Astrocyte (in vitro differentiated cells and primary cell): Measurements from ENCODE around the gene DDX60. TPM values are rescaled to one million over a fixed set of nuclear protein-coding genes. Genes with fewer than 3 reads are reported as not detected.

Experiments used
- DNase-seq: peaks from one replicate; pipeline ENCODE4 v3.0.0-alpha.2; 2010; ENCODE audit warnings: low read depth
- FAIRE-seq: peaks from 2 replicates; lab custom pipeline; 2011; peaks lifted over from hg19 to GRCh38; lab: Jason Lieb, UNC
- H2AFZ ChIP-seq: 2 replicates; pipeline ENCODE4 v1.6.0; 2012; ENCODE audit warnings: low read depth, low read length, inconsistent platforms
- H3K27ac ChIP-seq: 2 replicates; pipeline ENCODE4 v1.5.1; 2011; ENCODE audit warnings: low read depth, low read length, inconsistent platforms
- H3K27me3 ChIP-seq: 2 replicates; pipeline ENCODE4 v1.6.0; 2011; ENCODE audit warnings: low read length, inconsistent platforms; ENCODE audit not compliant: insufficient read depth
- H3K36me3 ChIP-seq: 2 replicates; pipeline ENCODE4 v1.5.1; 2011; ENCODE audit warnings: low read length, inconsistent platforms; ENCODE audit not compliant: insufficient read depth
- H3K4me1 ChIP-seq: 2 replicates; pipeline ENCODE4 v1.5.1; 2011; ENCODE audit warnings: low read length, inconsistent platforms; ENCODE audit not compliant: insufficient read depth
- H3K4me2 ChIP-seq: 2 replicates; pipeline ENCODE4 v1.6.0; 2012; ENCODE audit warnings: low read length, inconsistent platforms
- H3K4me3 ChIP-seq: 2 replicates; pipeline ENCODE4 v1.5.1; 2011; ENCODE audit warnings: low read depth, mild to moderate bottlenecking, low read length, inconsistent platforms; ENCODE audit not compliant: insufficient read depth
- H3K79me2 ChIP-seq: 2 replicates; pipeline ENCODE4 v1.6.0; 2012; ENCODE audit warnings: mild to moderate bottlenecking, low read length, inconsistent platforms; ENCODE audit not compliant: insufficient read depth
- H3K9ac ChIP-seq: 2 replicates; pipeline ENCODE4 v1.6.0; 2012; ENCODE audit warnings: mild to moderate bottlenecking, low read length, inconsistent platforms
- H3K9me3 ChIP-seq: 2 replicates; pipeline ENCODE4 v1.5.1; 2012; ENCODE audit warnings: low read depth, mild to moderate bottlenecking, low read length, inconsistent platforms; ENCODE audit not compliant: insufficient read depth
- H4K20me1 ChIP-seq: 2 replicates; pipeline ENCODE4 v1.6.0; 2012; ENCODE audit warnings: low read length, inconsistent platforms; ENCODE audit not compliant: insufficient read depth
- H3K27ac Mint-ChIP-seq: one replicate; pipeline ENCODE4 v1.8.0; 2021; ENCODE audit warnings: mild to moderate bottlenecking, mixed read lengths; ENCODE audit not compliant: unreplicated experiment
- H3K27me3 Mint-ChIP-seq: one replicate; pipeline ENCODE4 v1.8.0; 2021; ENCODE audit warnings: low read depth, mixed read lengths; ENCODE audit not compliant: unreplicated experiment
- H3K36me3 Mint-ChIP-seq: one replicate; pipeline ENCODE4 v1.8.0; 2021; ENCODE audit warnings: low read depth, mixed read lengths; ENCODE audit not compliant: unreplicated experiment
- H3K4me1 Mint-ChIP-seq: one replicate; pipeline ENCODE4 v1.8.0; 2021; ENCODE audit warnings: low read depth, mixed read lengths; ENCODE audit not compliant: unreplicated experiment
- H3K4me3 Mint-ChIP-seq: one replicate; pipeline ENCODE4 v1.8.0; 2021; ENCODE audit warnings: mild to moderate bottlenecking, moderate library complexity, mixed read lengths; ENCODE audit not compliant: unreplicated experiment
- H3K9me3 Mint-ChIP-seq: one replicate; pipeline ENCODE4 v1.8.0; 2021; ENCODE audit warnings: mild to moderate bottlenecking, mixed read lengths; ENCODE audit not compliant: unreplicated experiment
- EZH2 ChIP-seq: IDR thresholded peaks from 2 replicates; pipeline ENCODE4 v1.6.1; 2012; ENCODE audit warnings: mild to moderate bottlenecking, low read length, inconsistent platforms; ENCODE audit not compliant: insufficient read depth
- total RNA-seq: library from RNA; stranded (reverse); gene quantifications from 2 replicates; pipeline ENCODE4 v1.2.1, GENCODE V29; 2021
- TF ChIP-seq, protein P1 (sequence below): IDR thresholded peaks from 2 replicates; pipeline ENCODE4 v1.5.1; 2011; ENCODE audit warnings: low read depth, mild to moderate bottlenecking, inconsistent platforms, low read length, moderate library complexity; ENCODE audit not compliant: insufficient read depth

DDX60 gene
- total RNA-seq, 1 donor from 2014 or later, result 44.0 TPM

GRCh38 chr4:168188754-168189153 is 129.8 kb downstream of the DDX60 start:
- H4K20me1 ChIP-seq, result no peaks in the 10 kb centered on the region
- no peak overlapping the region for H3K4me3 Mint-ChIP-seq
- no peaks in the 10 kb centered on the region for H3K79me2 ChIP-seq
- H3K27ac ChIP-seq, result no peak overlapping the region
- no peak for TF ChIP-seq EZH2
- no peak for DNase-seq
- H3K36me3 ChIP-seq, result no peaks in the 10 kb centered on the region
- H3K4me1 ChIP-seq, result no peaks in the 10 kb centered on the region
- peaks cover 3% of the 10 kb centered on the region for H3K9me3 Mint-ChIP-seq
- no peaks in the 10 kb centered on the region for H3K27me3 ChIP-seq
- no peak for FAIRE-seq
- H3K4me3 ChIP-seq, result no peak overlapping the region
- H3K4me2 ChIP-seq, result no peak overlapping the region
- no peaks in the 10 kb centered on the region for H3K9me3 ChIP-seq
- H3K27ac Mint-ChIP-seq, result no peak overlapping the region
- H3K4me1 Mint-ChIP-seq, result peaks cover 5% of the 10 kb centered on the region
- H3K27me3 Mint-ChIP-seq, result no peaks in the 10 kb centered on the region
- H2AFZ ChIP-seq, result no peak overlapping the region
- H3K36me3 Mint-ChIP-seq, result peaks cover 3% of the 10 kb centered on the region
- no peak overlapping the region for H3K9ac ChIP-seq

- H3K4me1 ChIP-seq, result no peaks in the 10 kb centered on the region
- Mint-ChIP-seq H3K27me3 (no peaks in the 10 kb centered on the region), H3K9me3 (no peaks in the 10 kb centered on the region), H3K4me3 (no peak overlapping the region), H3K4me1 (peaks cover 5% of the 10 kb centered on the region), H3K36me3 (no peaks in the 10 kb centered on the region), H3K27ac (no peak overlapping the region)
- DNase-seq (peak; percentile 28), FAIRE-seq (no peak)
- no peaks in the 10 kb centered on the region for H3K27me3 ChIP-seq
- no peak overlapping the region for H3K27ac ChIP-seq
- TF ChIP-seq, protein P1, sequence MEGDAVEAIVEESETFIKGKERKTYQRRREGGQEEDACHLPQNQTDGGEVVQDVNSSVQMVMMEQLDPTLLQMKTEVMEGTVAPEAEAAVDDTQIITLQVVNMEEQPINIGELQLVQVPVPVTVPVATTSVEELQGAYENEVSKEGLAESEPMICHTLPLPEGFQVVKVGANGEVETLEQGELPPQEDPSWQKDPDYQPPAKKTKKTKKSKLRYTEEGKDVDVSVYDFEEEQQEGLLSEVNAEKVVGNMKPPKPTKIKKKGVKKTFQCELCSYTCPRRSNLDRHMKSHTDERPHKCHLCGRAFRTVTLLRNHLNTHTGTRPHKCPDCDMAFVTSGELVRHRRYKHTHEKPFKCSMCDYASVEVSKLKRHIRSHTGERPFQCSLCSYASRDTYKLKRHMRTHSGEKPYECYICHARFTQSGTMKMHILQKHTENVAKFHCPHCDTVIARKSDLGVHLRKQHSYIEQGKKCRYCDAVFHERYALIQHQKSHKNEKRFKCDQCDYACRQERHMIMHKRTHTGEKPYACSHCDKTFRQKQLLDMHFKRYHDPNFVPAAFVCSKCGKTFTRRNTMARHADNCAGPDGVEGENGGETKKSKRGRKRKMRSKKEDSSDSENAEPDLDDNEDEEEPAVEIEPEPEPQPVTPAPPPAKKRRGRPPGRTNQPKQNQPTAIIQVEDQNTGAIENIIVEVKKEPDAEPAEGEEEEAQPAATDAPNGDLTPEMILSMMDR, result peak; percentile 54
- no peak for TF ChIP-seq EZH2
- no peaks in the 10 kb centered on the region for H3K9me3 ChIP-seq
- H4K20me1 ChIP-seq, result no peaks in the 10 kb centered on the region
- no peak overlapping the region for H3K4me2 ChIP-seq
- H2AFZ ChIP-seq, result no peak overlapping the region
- no peaks in the 10 kb centered on the region for H3K79me2 ChIP-seq
- no peaks in the 10 kb centered on the region for H3K36me3 ChIP-seq
- no peak overlapping the region for H3K4me3 ChIP-seq
- no peak overlapping the region for H3K9ac ChIP-seq
Observed at GRCh38 chr4:168183717-168184571, 134.6 kb downstream of the DDX60 start.

DNA sequence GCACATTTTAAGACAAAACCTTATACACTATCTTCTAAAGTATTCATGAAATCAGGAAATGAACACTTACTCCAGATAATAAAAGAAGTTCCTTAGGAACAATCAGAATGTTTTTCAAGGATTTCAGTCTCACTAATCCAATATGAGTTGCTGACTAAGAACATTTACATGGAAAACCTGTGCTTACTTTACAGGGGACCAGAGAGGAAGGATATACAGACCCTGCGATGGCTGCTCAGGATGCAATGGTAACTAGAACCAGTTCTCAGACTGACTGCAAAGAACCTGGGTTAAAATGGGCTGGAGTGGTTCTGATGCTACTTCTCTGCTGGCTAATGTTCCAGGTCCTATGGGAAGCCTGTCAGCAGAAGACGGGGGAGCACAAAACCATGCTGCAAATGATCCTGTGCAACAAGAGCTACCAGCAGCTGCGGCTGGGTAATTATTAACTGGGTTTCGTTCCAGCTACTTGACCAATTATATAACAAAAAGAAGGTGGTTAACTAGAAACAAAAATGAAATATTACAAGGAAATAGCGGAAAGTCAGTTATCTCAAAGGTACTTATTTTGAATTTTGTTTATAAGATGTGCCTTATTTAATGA is 140.9 kb downstream of the DDX60 start:
- Histone ChIP-seq H3K4me3 (no peak overlapping the region), H3K9ac (no peak overlapping the region), H2AFZ (no peak overlapping the region), H3K9me3 (no peaks in the 10 kb centered on the region), H3K36me3 (no peaks in the 10 kb centered on the region), H3K4me1 (no peaks in the 10 kb centered on the region), H3K79me2 (no peaks in the 10 kb centered on the region), H3K27ac (no peak overlapping the region), H3K4me2 (no peak overlapping the region), H3K27me3 (no peaks in the 10 kb centered on the region), H4K20me1 (no peaks in the 10 kb centered on the region)
- Mint-ChIP-seq H3K9me3 (no peaks in the 10 kb centered on the region), H3K27ac (no peak overlapping the region), H3K4me1 (no peaks in the 10 kb centered on the region), H3K4me3 (no peak overlapping the region), H3K36me3 (no peaks in the 10 kb centered on the region), H3K27me3 (no peaks in the 10 kb centered on the region)
- TF ChIP-seq, protein P1, result no peak
- TF ChIP-seq EZH2, result no peak
- FAIRE-seq (no peak), DNase-seq (no peak)
